ENCODE data around the gene C4BPB.

Gene C4BPB

DNA sequence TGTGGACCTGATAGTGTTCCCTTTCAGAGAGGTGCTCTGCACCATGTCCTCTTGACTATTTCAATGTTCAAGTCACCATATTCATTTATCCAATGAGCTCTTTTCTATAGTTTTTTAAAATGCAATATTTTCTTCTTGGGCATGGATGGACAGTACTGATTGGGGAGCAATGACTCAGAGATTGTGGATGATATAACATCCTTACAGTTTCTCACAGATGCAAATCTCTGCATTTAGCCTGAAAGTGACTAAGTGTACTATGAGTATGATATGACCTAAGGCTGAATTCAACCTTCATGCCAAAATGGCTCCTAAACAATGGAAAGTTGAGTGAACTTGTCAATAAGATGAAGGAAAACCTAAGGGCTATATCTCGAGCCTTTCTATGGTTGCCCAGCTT, 51.9 kb downstream of the C4BPB start:
- DNase-seq (ENCODE audit: low read depth in 2 of 2), result no peak

DNA sequence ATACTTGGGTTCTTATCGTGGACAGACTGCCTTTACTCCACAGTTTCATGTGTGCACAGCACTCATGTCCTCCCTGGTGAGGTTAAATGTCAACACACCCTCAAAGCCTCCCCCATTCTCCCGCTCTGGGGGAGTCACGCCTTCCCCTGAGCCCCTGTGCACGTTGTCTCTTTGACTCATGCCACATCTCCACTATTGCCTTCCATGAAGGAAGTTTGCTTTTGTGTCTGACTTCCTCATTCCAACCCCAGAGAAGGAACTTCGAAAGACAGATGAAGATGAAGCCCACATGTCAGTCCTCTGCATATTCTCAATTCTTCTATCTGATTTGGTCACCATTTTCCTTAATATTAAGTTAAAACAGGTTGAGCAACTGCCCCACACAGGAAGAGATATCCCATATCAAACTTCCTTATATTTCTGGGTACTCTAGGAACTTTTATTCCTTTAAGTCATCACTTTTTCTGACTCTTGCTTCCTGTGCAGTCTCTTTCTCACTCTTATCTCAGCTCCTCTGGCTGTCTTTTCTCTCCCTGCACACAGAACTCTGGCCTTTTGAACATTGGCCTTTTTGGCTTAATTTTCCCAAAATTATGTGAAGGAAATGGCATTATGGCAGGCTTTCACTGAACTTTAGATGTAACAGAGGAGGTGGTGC, 56.9 kb downstream of the C4BPB start:
- no peak for DNase-seq (ENCODE audit: low read depth in 2 of 2)
